ENCODE measurements around the gene NT5M.
A peak's percentile ranks its signal among the peaks of the same experiment; 100 is the strongest.

NT5M gene

DNA sequence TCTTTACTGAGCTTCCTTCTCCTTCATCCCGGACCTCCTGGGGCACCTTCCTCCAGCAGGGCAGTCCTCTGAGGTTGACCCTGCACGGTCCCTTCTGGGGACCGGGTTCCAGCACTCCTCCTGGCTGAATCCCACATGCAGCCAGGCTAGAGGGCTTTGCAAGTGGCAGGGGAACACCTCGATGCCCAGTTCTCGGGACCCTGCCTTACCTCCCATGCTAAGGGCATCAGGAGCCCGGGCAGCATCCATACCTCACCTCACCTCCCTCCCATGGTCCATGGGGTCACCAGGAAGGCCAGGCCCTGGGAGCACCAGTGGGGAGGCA is 81.1 kb downstream of the NT5M start:
- in situ Hi-C loops (cut with MboI; ENCODE audit: low pct_unique_long_range_greater_than_20kb, low sequenced_read_pairs, unreplicated experiment), result no loop called here
- DNase-seq (ENCODE audit: low spot score), result no peak
- TF ChIP-seq, protein P1, sequence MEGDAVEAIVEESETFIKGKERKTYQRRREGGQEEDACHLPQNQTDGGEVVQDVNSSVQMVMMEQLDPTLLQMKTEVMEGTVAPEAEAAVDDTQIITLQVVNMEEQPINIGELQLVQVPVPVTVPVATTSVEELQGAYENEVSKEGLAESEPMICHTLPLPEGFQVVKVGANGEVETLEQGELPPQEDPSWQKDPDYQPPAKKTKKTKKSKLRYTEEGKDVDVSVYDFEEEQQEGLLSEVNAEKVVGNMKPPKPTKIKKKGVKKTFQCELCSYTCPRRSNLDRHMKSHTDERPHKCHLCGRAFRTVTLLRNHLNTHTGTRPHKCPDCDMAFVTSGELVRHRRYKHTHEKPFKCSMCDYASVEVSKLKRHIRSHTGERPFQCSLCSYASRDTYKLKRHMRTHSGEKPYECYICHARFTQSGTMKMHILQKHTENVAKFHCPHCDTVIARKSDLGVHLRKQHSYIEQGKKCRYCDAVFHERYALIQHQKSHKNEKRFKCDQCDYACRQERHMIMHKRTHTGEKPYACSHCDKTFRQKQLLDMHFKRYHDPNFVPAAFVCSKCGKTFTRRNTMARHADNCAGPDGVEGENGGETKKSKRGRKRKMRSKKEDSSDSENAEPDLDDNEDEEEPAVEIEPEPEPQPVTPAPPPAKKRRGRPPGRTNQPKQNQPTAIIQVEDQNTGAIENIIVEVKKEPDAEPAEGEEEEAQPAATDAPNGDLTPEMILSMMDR (IDR thresholded peaks at IDR 0.05; ENCODE audit: extremely low read depth, insufficient read depth, missing control alignments), result no peak

DNA sequence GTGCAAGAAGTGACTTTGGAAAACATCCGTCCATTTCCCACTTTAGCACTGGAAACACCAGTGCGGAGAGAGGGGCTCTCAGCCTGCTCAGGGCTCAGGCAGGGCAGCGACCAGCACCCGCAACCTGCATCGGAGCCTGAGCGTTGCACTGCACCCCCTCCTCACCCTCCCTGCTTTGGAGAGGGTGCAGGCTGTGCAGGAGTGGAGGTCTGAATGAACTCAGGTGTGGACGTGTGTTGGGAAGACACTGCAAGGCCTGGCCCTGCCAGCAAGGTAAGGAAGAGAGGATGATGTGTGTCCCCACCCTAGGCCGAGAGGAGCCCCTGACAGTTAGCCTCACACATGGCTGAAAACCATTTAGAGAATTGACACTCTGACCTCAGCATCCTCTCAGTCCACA is 81.8 kb downstream of the NT5M start:
- TF ChIP-seq, protein P1 (IDR thresholded peaks at IDR 0.05; ENCODE audit: extremely low read depth, insufficient read depth, missing control alignments), result no peak
- DNase-seq (ENCODE audit: low spot score), result no peak
- in situ Hi-C loops (cut with MboI; ENCODE audit: low pct_unique_long_range_greater_than_20kb, low sequenced_read_pairs, unreplicated experiment), result no loop called here

DNA sequence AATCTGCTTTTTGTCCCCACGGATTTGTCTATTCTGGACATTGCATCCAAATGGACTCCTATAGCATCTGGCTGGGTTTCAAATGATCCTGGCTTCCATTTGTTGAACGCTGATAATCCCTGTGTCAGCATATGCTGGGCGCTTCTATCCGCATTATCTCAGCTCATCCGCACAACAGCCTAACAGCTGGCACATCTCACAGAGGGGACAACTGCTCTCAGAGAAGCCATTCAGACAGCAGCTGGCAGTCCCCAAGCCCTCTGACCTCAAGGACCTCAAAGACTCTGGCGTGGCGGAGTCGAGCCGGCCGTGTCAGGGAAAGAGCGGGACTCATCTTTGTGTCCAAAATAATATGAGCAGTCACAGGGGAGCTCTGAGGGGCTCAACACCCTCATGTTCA is 82.3 kb downstream of the NT5M start:
- no peak for DNase-seq (ENCODE audit: low spot score)
- in situ Hi-C loops (cut with MboI; ENCODE audit: low pct_unique_long_range_greater_than_20kb, low sequenced_read_pairs, unreplicated experiment), result no loop called here
- TF ChIP-seq, protein P1 (IDR thresholded peaks at IDR 0.05; ENCODE audit: extremely low read depth, insufficient read depth, missing control alignments), result no peak

DNA sequence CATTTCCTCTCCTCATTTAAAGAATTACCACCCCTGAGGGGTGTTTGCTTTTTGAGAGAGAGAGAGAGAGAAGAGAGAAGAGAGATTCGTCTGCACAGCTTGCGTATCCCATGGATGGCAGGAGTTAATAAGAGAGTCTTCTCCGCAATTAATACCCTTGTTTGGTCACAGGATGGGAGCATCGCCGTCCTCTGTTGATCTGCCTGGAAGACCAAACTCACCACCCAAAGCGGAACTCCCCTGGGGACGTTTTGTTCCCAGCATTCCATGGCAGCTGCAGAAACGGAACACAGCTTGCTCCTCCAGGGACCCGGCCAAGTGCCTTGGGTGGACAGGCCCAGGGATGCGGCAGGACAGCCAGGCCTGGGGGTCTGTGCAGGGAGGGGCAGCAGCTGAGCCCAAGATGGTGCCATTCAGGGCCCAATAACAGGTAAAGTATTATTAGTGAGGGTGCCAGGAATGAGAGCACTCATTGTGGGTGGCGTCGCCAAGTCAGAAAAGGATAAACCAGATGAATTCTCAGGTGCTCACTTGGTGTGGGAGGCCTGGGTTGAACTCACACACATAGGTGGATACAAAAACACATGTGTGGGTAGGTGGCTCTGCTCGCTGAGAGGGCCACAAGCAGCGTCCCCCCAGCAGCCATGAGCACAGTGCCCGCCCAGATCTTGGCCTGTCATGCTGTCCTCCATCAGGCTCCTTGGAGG is 83.1 kb downstream of the NT5M start:
- DNase-seq (ENCODE audit: low spot score), result no peak
- TF ChIP-seq, protein P1 (IDR thresholded peaks at IDR 0.05; ENCODE audit: extremely low read depth, insufficient read depth, missing control alignments), result no peak
- in situ Hi-C loops (cut with MboI; ENCODE audit: low pct_unique_long_range_greater_than_20kb, low sequenced_read_pairs, unreplicated experiment), result no loop called here

DNA sequence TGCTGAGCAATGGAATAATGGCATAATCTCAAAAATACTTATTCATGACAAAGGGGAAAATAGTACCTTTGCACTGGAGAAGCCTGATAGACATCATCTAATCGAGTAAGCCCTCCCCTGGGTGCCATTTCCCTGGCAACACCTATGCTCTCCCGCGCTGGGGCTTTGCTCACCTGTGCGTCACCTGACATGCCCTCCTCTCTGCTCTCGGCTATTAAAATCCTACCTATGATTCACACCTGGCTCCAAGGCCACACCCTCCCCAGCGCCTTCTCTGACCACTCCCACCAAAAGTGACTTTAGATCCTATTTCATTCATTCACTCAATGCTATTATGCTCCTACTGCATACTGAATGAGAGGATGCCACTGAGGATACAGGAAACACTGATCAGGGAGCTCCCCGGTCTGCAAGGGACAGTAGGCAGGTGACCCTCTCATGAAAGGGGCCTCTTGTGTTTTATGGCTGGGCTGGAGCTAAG is 83.9 kb downstream of the NT5M start:
- DNase-seq (ENCODE audit: low spot score), result no peak
- in situ Hi-C loops (cut with MboI; ENCODE audit: low pct_unique_long_range_greater_than_20kb, low sequenced_read_pairs, unreplicated experiment), result no loop called here

DNA sequence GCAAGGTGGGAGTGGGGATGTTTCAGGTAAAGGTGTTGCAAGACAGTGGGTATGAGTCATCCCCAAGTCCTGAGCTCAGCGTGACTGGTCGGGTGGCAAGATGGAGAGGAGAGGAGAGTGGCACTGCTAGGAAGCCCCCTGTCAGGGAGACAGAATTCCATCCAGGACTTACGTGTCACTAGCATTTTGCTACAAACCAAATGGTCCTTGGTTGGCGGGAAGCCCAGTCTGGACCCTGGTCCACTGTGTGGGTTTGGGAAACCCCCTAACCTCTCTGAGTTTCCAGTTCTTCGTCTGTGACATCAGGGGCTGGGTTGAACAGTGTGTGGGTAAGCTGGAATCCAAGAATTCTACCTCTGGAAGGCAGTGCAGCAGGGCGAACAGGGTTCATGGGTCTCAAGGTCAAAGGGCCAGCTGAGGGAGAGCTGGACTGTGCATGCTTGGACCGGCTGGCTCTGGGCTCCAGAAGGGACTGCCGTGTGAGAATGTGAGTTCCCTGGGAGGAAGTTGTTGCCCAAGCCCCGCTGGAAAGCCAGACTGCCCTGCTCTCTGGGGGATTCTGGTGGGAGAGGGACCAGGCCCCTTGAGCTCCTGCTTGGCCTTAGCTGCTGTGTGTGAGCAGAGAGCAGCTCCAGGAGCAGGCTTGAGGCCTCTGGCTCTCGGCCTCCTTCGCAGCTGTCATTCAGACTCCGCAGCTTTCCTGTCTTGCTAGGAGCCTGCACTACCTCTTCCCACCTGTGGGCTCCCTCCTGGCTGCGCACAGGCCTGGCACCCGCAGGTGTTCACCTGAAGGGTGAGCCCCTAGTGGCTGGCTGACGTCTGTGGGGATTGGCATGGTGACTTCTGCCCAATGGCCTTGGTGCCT is 84.6 kb downstream of the NT5M start:
- TF ChIP-seq, protein P1 (IDR thresholded peaks at IDR 0.05; ENCODE audit: extremely low read depth, insufficient read depth, missing control alignments), result peak; percentile 9
- no peak for DNase-seq (ENCODE audit: low spot score)
- in situ Hi-C loops (cut with MboI; ENCODE audit: low pct_unique_long_range_greater_than_20kb, low sequenced_read_pairs, unreplicated experiment), result no loop called here

More for the DNA sequence above, 83.9 kb downstream of the NT5M start:
- TF ChIP-seq, protein P1 (IDR thresholded peaks at IDR 0.05; ENCODE audit: extremely low read depth, insufficient read depth, missing control alignments), result no peak

All from GM13977 (cell line).